Middle frontal gyrus (tissue), 1 donor: ENCODE measurements around the gene THOC5.
"Not testable (repeated sequence)": the region's sequence is repeated elsewhere in the genome, so short reads cannot be mapped to it uniquely, and the experiment has no call there.

Source experiments
- DNase-seq: peaks from one replicate; pipeline ENCODE4 v3.0.0-alpha.2; 2015; ENCODE audit warnings: low spot score; ENCODE audit errors: extremely low spot score

Gene THOC5

GRCh38 chr22:29553351-29554224 is at the start of gene THOC5:
TSS of gene THOC5 (minus strand) at chr22:29553757. CDS start at chr22:29549147, 4,610 bp downstream.
- peak; percentile 89 for DNase-seq

- no peak for DNase-seq
Measured at GRCh38 chr22:29598684-29599020, 45.1 kb upstream of the THOC5 start.

- DNase-seq: not testable (repeated sequence)
Measured at GRCh38 chr22:29597871-29598683, 44.5 kb upstream of the THOC5 start.

- DNase-seq: no peak
Measured at GRCh38 chr22:29596408-29596807, 42.9 kb upstream of the THOC5 start.

- DNase-seq: not testable (repeated sequence)
Measured at GRCh38 chr22:29594447-29594846, 40.9 kb upstream of the THOC5 start.

GRCh38 chr22:29593923-29594322 is 40.4 kb upstream of the THOC5 start:
- no peak for DNase-seq

GRCh38 chr22:29587938-29588699 is 34.6 kb upstream of the THOC5 start:
- no peak for DNase-seq

GRCh38 chr22:29586193-29586705 is 32.7 kb upstream of the THOC5 start:
- not testable (repeated sequence) for DNase-seq

- no peak for DNase-seq
Measured at GRCh38 chr22:29584975-29585374, 31.4 kb upstream of the THOC5 start.

GRCh38 chr22:29581799-29582198 is 28.2 kb upstream of the THOC5 start:
- no peak for DNase-seq

- no peak for DNase-seq
Measured at GRCh38 chr22:29580200-29580810, 26.7 kb upstream of the THOC5 start.

GRCh38 chr22:29578462-29579200 is 25.1 kb upstream of the THOC5 start:
- no peak for DNase-seq

- DNase-seq: no peak
Measured at GRCh38 chr22:29574762-29575450, 21.3 kb upstream of the THOC5 start.

GRCh38 chr22:29570912-29571549 is 17.5 kb upstream of the THOC5 start:
- DNase-seq: no peak

GRCh38 chr22:29570456-29570855 is 16.9 kb upstream of the THOC5 start:
- DNase-seq: no peak

- no peak for DNase-seq
Measured at GRCh38 chr22:29569011-29569678, 15.6 kb upstream of the THOC5 start.

GRCh38 chr22:29567338-29567737 is 13.8 kb upstream of the THOC5 start:
- DNase-seq: no peak

GRCh38 chr22:29566513-29566912 is 13.0 kb upstream of the THOC5 start:
- not testable (repeated sequence) for DNase-seq
